VCaP (cell line): ENCODE data around the gene CDH12.

Experiments
- H3K27ac ChIP-seq: fragments of 450-650 bp; 2 replicates; pipeline ENCODE4 v1.5.1; 2017
- CTCF ChIP-seq: fragments of 450-650 bp; conservative IDR thresholded peaks from 2 replicates; pipeline ENCODE4 v1.5.1; 2017; ENCODE audit warnings: mild to moderate bottlenecking, moderate library complexity

CDH12 gene

GRCh38 chr5:21858441-21858840, 994.7 kb downstream of the CDH12 start:
- H3K27ac ChIP-seq: no peak overlapping the region
- no peak for TF ChIP-seq CTCF

DNA sequence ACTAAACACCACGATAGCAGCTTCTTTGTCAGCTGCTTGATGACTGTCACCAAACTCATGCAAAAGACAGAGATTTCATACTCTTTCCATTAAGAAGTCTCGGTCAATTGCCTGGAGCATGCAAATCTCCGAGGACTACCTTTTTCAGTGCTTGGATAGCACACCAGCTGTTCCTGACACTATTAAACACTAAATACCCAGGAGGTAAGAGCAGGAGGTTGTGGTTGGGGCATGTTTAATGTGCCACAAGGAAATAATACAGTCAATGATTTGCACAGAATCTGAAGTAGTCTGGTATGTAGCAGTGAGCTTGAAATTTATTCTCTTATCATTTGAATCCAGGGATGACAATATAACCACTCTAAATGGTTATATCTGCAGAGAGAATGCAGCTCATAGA, 996.2 kb downstream of the CDH12 start:
- no peak overlapping the region for H3K27ac ChIP-seq

GRCh38 chr5:21847300-21847699, 1005.8 kb downstream of the CDH12 start:
- no peak overlapping the region for H3K27ac ChIP-seq
- no peak for TF ChIP-seq CTCF

More for the DNA sequence above, 996.2 kb downstream of the CDH12 start:
- no peak for TF ChIP-seq CTCF

GRCh38 chr5:21844960-21845359, 1008.2 kb downstream of the CDH12 start:
- no peak for TF ChIP-seq CTCF
- no peak overlapping the region for H3K27ac ChIP-seq

GRCh38 chr5:21834863-21835262, 1018.3 kb downstream of the CDH12 start:
- no peak overlapping the region for H3K27ac ChIP-seq
- TF ChIP-seq CTCF: no peak

DNA sequence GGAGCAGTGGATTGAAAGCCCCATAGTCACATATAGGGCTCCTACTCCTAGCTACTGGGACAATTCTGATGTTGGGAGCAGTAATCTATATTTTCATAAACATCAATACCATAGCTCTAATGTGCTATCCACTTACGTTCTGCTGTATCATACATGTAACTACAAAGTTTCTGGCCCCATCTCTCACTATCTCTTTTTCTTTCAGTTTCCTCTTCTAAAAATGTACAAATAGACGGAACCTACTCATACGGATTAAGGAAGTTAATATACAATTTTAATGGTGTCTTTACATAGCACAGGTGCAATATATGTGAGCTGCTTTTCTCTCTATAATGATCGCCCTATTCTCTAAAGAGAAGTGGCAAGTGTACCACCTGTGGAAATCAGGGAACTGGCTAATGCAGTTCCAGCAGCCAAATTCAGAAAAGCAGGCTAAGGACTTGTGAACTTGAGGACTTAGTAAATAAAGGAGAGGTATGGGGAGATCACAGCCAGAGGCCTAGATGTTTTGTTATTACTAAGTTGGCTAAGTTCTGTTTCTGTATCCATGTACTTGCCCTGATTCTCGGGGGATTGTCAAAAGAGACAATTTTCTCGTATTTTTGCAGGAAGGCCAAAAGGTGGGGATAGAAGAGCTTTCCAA, 1021.9 kb downstream of the CDH12 start:
- no peak for TF ChIP-seq CTCF
- H3K27ac ChIP-seq: no peak overlapping the region

DNA sequence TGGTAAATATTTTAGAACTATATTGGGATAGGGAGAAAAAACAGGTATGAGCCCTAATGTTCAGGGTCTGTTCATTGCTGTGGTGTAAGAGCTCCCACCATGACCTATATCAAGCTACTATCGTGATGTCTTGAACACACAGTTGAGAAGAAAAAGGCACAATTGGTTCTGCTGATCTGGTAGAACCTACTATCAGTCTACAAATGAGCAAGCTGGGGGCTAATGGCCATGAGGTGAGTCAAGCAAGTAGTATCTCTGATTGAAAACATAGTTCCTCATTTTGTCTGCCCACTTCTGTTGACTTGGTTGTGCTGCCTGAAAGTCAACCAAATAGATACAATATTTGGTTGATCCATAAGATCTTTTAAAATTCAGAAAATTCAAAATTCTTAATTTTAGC, 1026.3 kb downstream of the CDH12 start:
- TF ChIP-seq CTCF: no peak
- H3K27ac ChIP-seq: no peak overlapping the region

GRCh38 chr5:21823588-21823987, 1029.6 kb downstream of the CDH12 start:
- H3K27ac ChIP-seq: no peak overlapping the region
- TF ChIP-seq CTCF: no peak
